Activated T-cell treated with anti-CD3 and anti-CD28 coated beads for 4 hours (primary cell): ENCODE data around the gene TAF5L.
"Not testable (repeated sequence)": the region's sequence is repeated elsewhere in the genome, so short reads cannot be mapped to it uniquely, and the experiment has no call there.

Experiments
- DNase-seq: peaks from one replicate; pipeline ENCODE4 v3.0.0-alpha.2; 2020

TAF5L gene

GRCh38 chr1:229641306-229641705 is 15.4 kb upstream of the TAF5L start:
- DNase-seq = no peak

DNA sequence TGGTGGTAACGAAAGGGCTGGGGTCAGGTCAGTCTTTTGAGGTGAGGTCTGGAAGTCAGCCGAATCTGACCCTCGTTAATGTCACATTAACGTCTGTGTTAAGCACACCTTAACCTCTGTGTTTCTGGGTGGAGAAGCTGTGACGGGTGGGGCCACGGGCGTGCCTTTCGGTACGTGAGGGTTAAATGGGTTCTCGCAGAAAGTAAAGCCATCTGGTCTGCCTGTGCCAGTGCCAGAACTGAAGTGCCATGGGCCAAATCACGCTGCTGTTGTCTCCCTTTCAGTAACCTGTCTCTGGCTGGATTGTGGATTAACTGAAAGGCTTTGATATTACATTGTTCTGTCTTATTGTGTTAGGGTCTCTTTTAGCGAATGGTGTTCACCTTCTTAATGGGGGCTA is 14.5 kb upstream of the TAF5L start:
- DNase-seq = no peak

- no peak for DNase-seq
Observed at GRCh38 chr1:229637746-229638145, 11.8 kb upstream of the TAF5L start.

GRCh38 chr1:229636042-229636441 is 10.1 kb upstream of the TAF5L start:
- DNase-seq = no peak

- DNase-seq = no peak
Observed at GRCh38 chr1:229631966-229632365, 6.0 kb upstream of the TAF5L start.

DNA sequence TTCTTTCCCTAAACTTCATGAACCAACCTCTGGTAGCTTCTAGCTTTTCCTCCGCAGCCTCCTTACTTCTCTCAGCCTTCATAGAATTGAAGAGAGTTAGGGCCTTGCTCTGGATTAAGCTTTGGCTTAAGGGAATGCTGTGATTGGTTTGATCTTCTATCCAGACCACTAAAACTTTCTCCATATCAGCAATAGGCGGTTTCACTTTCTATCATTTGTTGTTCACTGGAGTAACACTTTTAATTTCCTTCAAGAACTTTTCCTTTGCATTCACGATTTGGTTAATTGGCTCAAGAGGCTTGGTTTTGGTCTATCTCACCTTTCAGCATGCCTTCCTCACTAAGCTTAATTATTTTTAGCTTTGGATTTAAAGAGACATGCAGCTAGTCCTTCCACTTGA is 5.2 kb upstream of the TAF5L start:
- no peak for DNase-seq

GRCh38 chr1:229629261-229629660 is 3.3 kb upstream of the TAF5L start:
- no peak for DNase-seq

- no peak for DNase-seq
Observed at GRCh38 chr1:229627003-229627402, 1.1 kb upstream of the TAF5L start.

DNA sequence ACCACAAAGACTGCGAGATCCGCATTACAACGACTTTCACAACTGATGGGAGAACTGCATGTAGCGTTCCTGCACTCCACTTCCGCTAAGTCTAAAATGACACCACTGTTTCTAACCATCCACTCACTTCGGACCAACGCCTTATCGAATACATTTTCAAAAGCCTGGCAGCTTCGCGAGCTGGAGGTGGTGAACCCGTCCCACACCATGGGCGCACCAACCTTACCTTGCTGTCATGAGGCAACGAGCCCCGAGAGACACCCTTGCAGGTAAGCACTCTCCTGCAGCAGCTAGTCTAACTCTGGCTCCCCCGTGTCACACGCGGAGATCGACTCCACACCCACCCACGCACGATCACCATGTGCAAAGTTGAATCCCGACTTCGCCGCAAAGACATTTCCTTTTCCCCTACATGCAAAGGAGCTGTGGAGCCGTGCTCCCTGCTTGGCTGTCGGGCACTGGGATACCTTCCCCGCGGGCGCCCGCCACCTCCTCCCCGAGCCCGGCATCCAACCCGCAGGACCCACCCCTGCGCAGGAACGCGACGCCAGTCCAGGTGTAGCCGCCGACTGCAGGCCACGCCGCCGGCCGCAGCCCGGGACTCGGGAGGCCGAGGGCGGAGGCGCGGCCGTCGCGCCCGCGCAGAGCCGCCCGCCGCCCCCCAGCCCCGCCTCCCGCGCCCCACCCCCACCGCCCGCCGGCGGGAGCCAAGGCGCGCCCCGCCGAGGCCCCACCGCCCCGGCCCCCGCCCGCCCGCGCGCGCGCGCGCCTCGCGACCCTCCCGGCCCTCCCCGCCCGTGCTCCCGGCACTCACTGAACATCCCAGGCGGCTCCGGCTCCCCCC is 629 bp downstream of the TAF5L start:
- DNase-seq = peak; percentile 49

- DNase-seq = no peak
Observed at GRCh38 chr1:229624521-229625070, 1.3 kb downstream of the TAF5L start.

GRCh38 chr1:229623838-229624237 is 2.1 kb downstream of the TAF5L start:
- DNase-seq = no peak

DNA sequence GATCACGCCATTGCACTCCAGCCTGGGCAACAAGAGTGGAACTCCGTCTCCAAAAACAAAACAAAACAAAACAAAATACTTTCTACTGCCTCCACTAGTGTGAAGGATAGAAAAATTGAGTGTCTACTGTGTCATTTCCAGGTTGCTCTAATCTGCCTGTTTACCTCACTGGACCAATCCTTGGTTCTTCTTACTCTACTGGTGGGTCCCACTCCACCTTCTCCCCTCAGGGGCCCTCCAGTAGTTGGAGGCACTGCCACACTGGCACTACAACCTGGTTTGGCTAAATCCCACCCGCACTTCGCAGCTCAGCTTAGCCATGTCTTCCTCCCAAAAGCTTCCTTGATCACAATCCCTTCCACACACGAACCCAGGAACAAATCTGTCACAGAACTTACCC is 2.7 kb downstream of the TAF5L start:
- no peak for DNase-seq

GRCh38 chr1:229622641-229623120 is 3.2 kb downstream of the TAF5L start:
- not testable (repeated sequence) for DNase-seq

DNA sequence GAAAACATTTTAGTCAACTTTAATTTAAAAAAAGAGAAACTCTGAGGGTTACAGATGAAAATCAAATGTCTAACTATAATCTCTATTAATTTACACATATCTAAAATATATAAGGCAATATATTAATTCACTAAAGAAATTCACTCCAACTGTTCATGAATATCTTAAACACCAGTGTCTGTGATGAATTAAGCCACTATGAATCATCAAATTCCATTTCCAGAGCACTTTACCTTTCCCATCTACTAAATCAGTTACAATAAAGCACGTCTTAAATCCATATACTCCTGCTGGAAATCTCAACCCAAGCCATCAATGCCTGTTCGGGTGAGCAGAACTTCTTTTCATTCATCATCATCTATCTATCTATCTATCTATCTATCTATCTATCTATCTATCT is 4.3 kb downstream of the TAF5L start:
- no peak for DNase-seq

- no peak for DNase-seq
Observed at GRCh38 chr1:229620876-229621275, 5.0 kb downstream of the TAF5L start.

DNA sequence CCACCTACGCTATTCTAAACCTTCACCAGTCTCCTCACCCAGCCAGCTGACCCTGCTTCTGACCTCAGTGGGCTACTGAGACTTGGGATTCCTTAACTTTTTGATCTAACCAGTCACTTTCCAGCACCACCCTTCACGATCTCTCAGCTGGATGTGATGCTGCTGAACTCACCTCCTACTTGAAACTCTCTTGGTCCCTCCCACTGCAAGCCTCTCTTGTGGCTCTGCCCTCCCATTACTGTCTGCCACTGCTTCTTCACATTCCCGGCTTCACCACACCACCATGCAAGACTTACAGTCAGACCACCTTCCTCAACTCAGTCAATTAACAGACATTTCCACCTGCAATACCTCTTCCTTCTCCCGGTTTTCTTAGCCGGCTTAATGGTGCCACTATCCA is 6.3 kb downstream of the TAF5L start:
- DNase-seq = no peak

DNA sequence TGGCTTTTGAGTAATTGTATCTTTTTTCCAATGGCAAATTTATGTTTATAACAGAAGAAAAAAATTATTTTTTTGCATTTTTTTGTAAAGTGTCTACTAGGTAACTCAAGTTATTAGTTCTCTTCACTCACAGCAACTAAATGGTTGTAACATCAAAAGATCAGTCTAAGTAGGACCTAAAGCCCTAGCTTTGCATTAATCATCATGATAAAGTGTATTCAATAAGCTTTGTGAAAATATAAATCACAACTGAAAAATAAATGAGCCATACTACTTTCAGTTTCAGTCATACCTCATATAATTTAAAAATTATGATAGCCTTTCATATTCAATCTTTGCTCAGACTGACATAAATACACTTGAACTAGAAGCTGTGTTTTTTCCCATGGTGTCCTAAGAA is 6.9 kb downstream of the TAF5L start:
- no peak for DNase-seq

GRCh38 chr1:229617351-229618100 is 8.4 kb downstream of the TAF5L start:
- DNase-seq = no peak

DNA sequence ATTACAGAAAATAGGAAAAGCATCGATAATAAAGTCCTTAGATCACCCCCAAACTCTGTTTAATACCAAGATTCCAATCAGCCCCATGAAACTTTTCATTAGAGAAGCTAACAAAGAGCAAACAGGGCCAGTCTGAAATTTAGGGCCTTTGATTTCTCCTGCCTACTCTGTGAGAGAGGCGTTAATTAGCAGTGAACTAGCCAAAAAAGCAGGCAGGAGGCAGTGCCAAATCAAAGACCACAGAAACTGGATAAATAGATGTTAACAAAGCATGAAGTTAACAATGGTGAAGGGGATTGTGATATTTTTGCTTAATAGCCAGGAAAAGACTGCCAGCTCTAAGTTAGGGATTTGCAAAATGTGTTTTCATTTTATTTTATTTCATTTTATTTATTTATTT is 11.2 kb downstream of the TAF5L start:
- no peak for DNase-seq

- no peak for DNase-seq
Observed at GRCh38 chr1:229613938-229614337, 12.0 kb downstream of the TAF5L start.

DNA sequence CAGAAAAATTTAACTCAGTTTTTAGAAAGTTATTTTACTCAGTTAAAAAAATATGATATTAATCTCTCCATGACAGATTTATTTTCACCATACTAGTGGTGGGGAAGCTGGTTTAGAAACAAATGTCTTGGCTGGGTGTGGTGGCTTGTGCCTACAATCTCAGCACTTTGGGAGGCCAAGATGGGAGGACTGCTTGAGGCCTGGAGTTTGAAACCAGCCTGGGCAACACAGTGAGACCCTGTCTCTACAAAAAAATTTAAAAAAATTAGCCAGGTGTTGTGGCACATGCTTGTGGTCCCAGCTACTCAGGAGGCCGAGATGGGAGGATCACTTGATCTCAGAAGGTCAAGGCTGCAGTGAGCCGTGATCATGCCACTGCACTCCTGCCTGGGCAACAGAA is 17.3 kb downstream of the TAF5L start:
- no peak for DNase-seq

GRCh38 chr1:229607370-229607769 is 18.6 kb downstream of the TAF5L start:
- DNase-seq = no peak

DNA sequence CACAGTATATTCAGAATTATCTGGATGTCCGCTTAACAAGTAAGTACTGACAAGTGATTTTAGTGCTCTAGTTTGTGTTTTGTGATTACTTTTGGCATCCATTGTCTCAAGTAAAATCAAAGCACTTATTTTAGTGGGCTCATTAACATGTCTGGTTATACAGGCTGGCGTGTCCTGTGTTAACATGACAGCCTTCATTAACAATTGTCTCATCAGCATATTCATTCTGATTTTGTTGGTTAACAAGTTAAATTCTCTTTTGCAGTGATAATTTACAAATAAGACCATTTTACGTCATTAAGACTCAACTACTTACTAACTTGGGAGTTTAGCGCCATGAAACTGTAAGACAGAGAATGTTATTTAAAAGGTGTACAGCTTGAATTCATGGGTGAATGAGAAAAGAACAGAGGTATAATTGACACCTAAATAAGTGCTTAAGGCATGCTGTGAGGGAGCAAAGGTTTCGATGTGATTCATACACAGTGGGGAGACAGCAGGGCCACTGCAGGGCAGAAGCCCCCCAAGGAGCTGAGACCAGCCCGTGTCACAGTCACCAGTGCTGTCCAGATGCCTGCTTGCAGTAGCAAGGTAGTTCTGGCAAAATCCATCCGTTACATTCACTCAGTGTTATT is 22.4 kb downstream of the TAF5L start:
- no peak for DNase-seq
